ENCODE results near the gene ZBTB20. TPM values are rescaled to one million over a fixed set of nuclear protein-coding genes. Genes with fewer than 3 reads are reported as not detected.

ZBTB20 gene
- polyA plus RNA-seq, 3 donors, result 1.3 to 3.2 (median 2.0) TPM

GRCh38 chr3:114356525-114356924, 790.6 kb downstream of the ZBTB20 start:
- H3K9ac ChIP-seq (ENCODE audit: insufficient read depth, low read length, poor library complexity, severe bottlenecking), result no peak overlapping the region
- no peaks in the 10 kb centered on the region for H4K20me1 ChIP-seq (ENCODE audit: insufficient read depth, low read length)
- WGBS (ENCODE audit: insufficient coverage), result 89% methylated on average over 1 of the region's 1 CpG
- Mint-ChIP-seq H3K27ac (no peak overlapping the region), H3K4me1 (no peaks in the 10 kb centered on the region), H3K36me3 (peaks cover 0 to under 1% of the 10 kb centered on the region in 2 donors), H3K27me3 (ENCODE audit: low read depth in 3 of 3) (no peaks in the 10 kb centered on the region), H3K9me3 (peaks cover 1 to 3% (median 2%) of the 10 kb centered on the region in 7 donors), H3K4me3 (no peak overlapping the region)
- H3K4me2 ChIP-seq (replicated peaks; ENCODE audit: extremely low read depth, low read length, poor library complexity, severe bottlenecking), result no peak overlapping the region
- DNase-seq, result no peak
- no peak for TF ChIP-seq CTCF (IDR thresholded peaks at IDR 0.05)
- peaks cover 3 to 4% of the 10 kb centered on the region in 2 donors for H3K9me3 ChIP-seq (replicated peaks in 1 of 2; ENCODE audit: control insufficient read depth in 1 of 2, insufficient read depth in 1 of 2, low read length in 2 of 2)
- no peak overlapping the region for H2AFZ ChIP-seq (ENCODE audit: insufficient read depth, low read depth, low read length, poor library complexity, severe bottlenecking)
- no peaks in the 10 kb centered on the region for H3K36me3 ChIP-seq (replicated peaks in 1 of 2; ENCODE audit: control insufficient read depth in 1 of 2, insufficient read depth in 2 of 2, low read length in 2 of 2)
- intact Hi-C loops (cut with micrococcal nuclease), result no loop called here
- no peaks in the 10 kb centered on the region for H3K27me3 ChIP-seq (ENCODE audit: control insufficient read depth in 2 of 2, insufficient read depth in 2 of 2, low read length in 2 of 2)
- H3K4me1 ChIP-seq (ENCODE audit: control insufficient read depth in 1 of 2, insufficient read depth in 2 of 2, low read length in 2 of 2), result no peaks in the 10 kb centered on the region
- no peak overlapping the region for H3K4me3 ChIP-seq (replicated peaks in 1 of 3; ENCODE audit: low read depth in 2 of 3, low read length in 3 of 3)
- H3K27ac ChIP-seq (ENCODE audit: low read depth in 1 of 2, low read length in 2 of 2), result no peak overlapping the region
- H3K79me2 ChIP-seq (ENCODE audit: insufficient read depth, low read length), result no peaks in the 10 kb centered on the region

DNA sequence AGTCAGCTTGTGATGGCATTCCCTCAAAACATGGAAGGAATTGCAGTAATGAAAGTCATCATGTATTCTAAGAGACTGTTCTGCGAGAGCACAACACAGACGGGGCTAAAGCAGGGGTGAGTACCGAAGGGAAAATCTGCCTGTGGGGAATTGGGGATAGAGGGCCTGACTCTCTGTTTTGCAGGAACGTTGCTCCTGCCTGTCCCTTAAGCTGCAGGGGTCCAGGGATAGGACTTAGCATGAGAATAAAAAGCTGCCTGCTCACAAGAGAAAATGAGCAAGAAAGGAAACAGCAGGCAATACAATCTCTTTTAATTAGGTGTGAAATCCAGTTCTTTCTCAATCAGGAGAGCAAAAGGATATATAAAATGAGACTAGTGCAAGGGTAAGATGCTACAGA, 791.0 kb downstream of the ZBTB20 start:
- Mint-ChIP-seq H3K36me3 (peaks cover 4 to 5% of the 10 kb centered on the region in 2 donors), H3K27me3 (ENCODE audit: low read depth in 3 of 3) (no peaks in the 10 kb centered on the region), H3K9me3 (peaks cover 4 to 8% (median 6%) of the 10 kb centered on the region in 7 donors), H3K27ac (no peak overlapping the region), H3K4me3 (no peak overlapping the region), H3K4me1 (no peaks in the 10 kb centered on the region)
- Histone ChIP-seq H3K4me3 (replicated peaks in 1 of 3; ENCODE audit: low read depth in 2 of 3, low read length in 3 of 3) (no peak overlapping the region), H3K79me2 (ENCODE audit: insufficient read depth, low read length) (no peaks in the 10 kb centered on the region), H3K4me2 (replicated peaks; ENCODE audit: extremely low read depth, low read length, poor library complexity, severe bottlenecking) (no peak overlapping the region), H3K27me3 (ENCODE audit: control insufficient read depth in 2 of 2, insufficient read depth in 2 of 2, low read length in 2 of 2) (no peaks in the 10 kb centered on the region), H3K36me3 (replicated peaks in 1 of 2; ENCODE audit: control insufficient read depth in 1 of 2, insufficient read depth in 2 of 2, low read length in 2 of 2) (no peaks in the 10 kb centered on the region), H3K9me3 (replicated peaks in 1 of 2; ENCODE audit: control insufficient read depth in 1 of 2, insufficient read depth in 1 of 2, low read length in 2 of 2) (peaks cover 8 to 9% of the 10 kb centered on the region in 2 donors), H4K20me1 (ENCODE audit: insufficient read depth, low read length) (no peaks in the 10 kb centered on the region), H3K27ac (ENCODE audit: low read depth in 1 of 2, low read length in 2 of 2) (no peak overlapping the region), H2AFZ (ENCODE audit: insufficient read depth, low read depth, low read length, poor library complexity, severe bottlenecking) (no peak overlapping the region), H3K9ac (ENCODE audit: insufficient read depth, low read length, poor library complexity, severe bottlenecking) (no peak overlapping the region), H3K4me1 (ENCODE audit: control insufficient read depth in 1 of 2, insufficient read depth in 2 of 2, low read length in 2 of 2) (no peaks in the 10 kb centered on the region)
- 93% methylated on average over 4 of the region's 4 CpGs for WGBS (ENCODE audit: insufficient coverage)
- intact Hi-C loops (cut with micrococcal nuclease), result no loop called here
- no peak for TF ChIP-seq CTCF (IDR thresholded peaks at IDR 0.05)
- no peak for DNase-seq

Data from CD14-positive monocyte (primary cell).